Posterior vena cava (tissue), 2 donors: ENCODE data around the gene IRF6. TPM values are rescaled to one million over a fixed set of nuclear protein-coding genes. Genes with fewer than 3 reads are reported as not detected.
A peak's percentile ranks its signal among the peaks of the same experiment; 100 is the strongest.

Source experiments
- DNase-seq: peaks from one replicate; pipeline ENCODE4 v3.0.0-alpha.2; 2020; ENCODE audit warnings: low spot score
- intact Hi-C, 2 donors: fragments of 100-400 bp; cut with DNase I; formaldehyde crosslinking; loops; one replicate each; pipeline versions ENCODE4 v1.14.1 to v1.14.2; 2022 to 2023
- long read RNA-seq, 2 donors: library from polyadenylated mRNA; unstranded; transcript quantifications; one replicate each; pipeline ENCODE4 v2.0.0, GENCODE V29; 2020 to 2021
- total RNA-seq, 2 donors: library from RNA; stranded (reverse); fragmentation: NEBNext Ultra II Directional; extraction: Animal tissue kit (Norgen Biotek cat#: 25700); gene quantifications; one replicate each; pipeline ENCODE4 v1.2.1, GENCODE V29; 2021
- donor health status: DM: yes; HTN: yes; CAD: no.
- donor health status: DM: yes; HTN: yes; CAD: no.

The IRF6 gene
- 1 to 10 TPM; 1.8 to 2.7 TPM for total RNA-seq
- long read RNA-seq, donor 1, partial matches to known transcripts, result 1 of 1 reads
- long read RNA-seq, donor 1, other reads (novel, unspliced or antisense), result 0 of 1 reads
- long read RNA-seq, donor 2, full-length matches to known transcripts, result 4 of 6 reads
- long read RNA-seq, donor 2, partial matches to known transcripts, result 0 of 6 reads
- long read RNA-seq, donor 2, other reads (novel, unspliced or antisense), result 2 of 6 reads

GRCh38 chr1:209805875-209806760 lies at the start of gene IRF6:
Gene IRF6, minus strand, starts transcription at chr1:209806142. Its CDS starts 4,729 bp downstream, at chr1:209801413.
- DNase-seq, result peak; percentile 92
- intact Hi-C loops, result no loop called here

- intact Hi-C loops, result no loop called here
- DNase-seq, result no peak
Measured at GRCh38 chr1:209855623-209856022, 49.7 kb upstream of the IRF6 start.

GRCh38 chr1:209855006-209855405 lies 49.1 kb upstream of the IRF6 start:
- intact Hi-C loops, result no loop called here
- no peak for DNase-seq

- intact Hi-C loops, result no loop called here
- DNase-seq, result no peak
Measured at GRCh38 chr1:209854196-209854595, 48.3 kb upstream of the IRF6 start.

- DNase-seq, result no peak
- intact Hi-C loops, result no loop called here
Measured at GRCh38 chr1:209853676-209854075, 47.7 kb upstream of the IRF6 start.

- DNase-seq, result no peak
Measured at GRCh38 chr1:209850342-209850979, 44.5 kb upstream of the IRF6 start.

GRCh38 chr1:209849388-209849787 lies 43.4 kb upstream of the IRF6 start:
- intact Hi-C loops, result no loop called here
- DNase-seq, result no peak

More at GRCh38 chr1:209850342-209850979, 44.5 kb upstream of the IRF6 start:
- intact Hi-C loops, result no loop called here

- intact Hi-C loops, result no loop called here
- no peak for DNase-seq
Measured at GRCh38 chr1:209845408-209845725, 39.4 kb upstream of the IRF6 start.

- no peak for DNase-seq
- intact Hi-C loops, result no loop called here
Measured at GRCh38 chr1:209844695-209845407, 38.9 kb upstream of the IRF6 start.

GRCh38 chr1:209840611-209841010 lies 34.7 kb upstream of the IRF6 start:
- intact Hi-C loops, result no loop called here
- no peak for DNase-seq

GRCh38 chr1:209839875-209840546 lies 34.1 kb upstream of the IRF6 start:
- DNase-seq, result no peak
- intact Hi-C loops, result no loop called here

- intact Hi-C loops, result no loop called here
- DNase-seq, result no peak
Measured at GRCh38 chr1:209838537-209838936, 32.6 kb upstream of the IRF6 start.

GRCh38 chr1:209837671-209838070 lies 31.7 kb upstream of the IRF6 start:
- intact Hi-C loops, result no loop called here
- no peak for DNase-seq

- intact Hi-C loops, result no loop called here
- DNase-seq, result no peak
Measured at GRCh38 chr1:209835782-209836298, 29.9 kb upstream of the IRF6 start.

- intact Hi-C loops, result no loop called here
- DNase-seq, result no peak
Measured at GRCh38 chr1:209831615-209832014, 25.7 kb upstream of the IRF6 start.

- intact Hi-C loops, result no loop called here
- DNase-seq, result no peak
Measured at GRCh38 chr1:209830722-209831121, 24.8 kb upstream of the IRF6 start.

GRCh38 chr1:209829716-209830115 lies 23.8 kb upstream of the IRF6 start:
- no peak for DNase-seq
- intact Hi-C loops, result loop anchor here in 1 of 2 donors (10.0 kb wide), 1 partner anchor 965 kb away; no protein-coding TSS in a partner anchor

GRCh38 chr1:209827384-209828262 lies 21.7 kb upstream of the IRF6 start, which contains the start of gene UTP25:
Gene UTP25, plus strand, starts transcription at chr1:209827972. Its CDS starts 92 bp downstream, at chr1:209828064.
- peak; percentile 98 for DNase-seq
- intact Hi-C loops, result loop anchor here in 1 of 2 donors (10.0 kb wide), 1 partner anchor 963 kb away; no protein-coding TSS in a partner anchor
